ENCODE results near the gene SHF. TPM values are rescaled to one million over a fixed set of nuclear protein-coding genes. Genes with fewer than 3 reads are reported as not detected.
A peak's percentile ranks its signal among the peaks of the same experiment; 100 is the strongest.

Gene SHF
- total and polyA plus RNA-seq, 2 of the 8 experiments (the other 6 are each of a cell fraction or from before 2014, with no cell fraction given) = 13.1 to 26.7 TPM

DNA sequence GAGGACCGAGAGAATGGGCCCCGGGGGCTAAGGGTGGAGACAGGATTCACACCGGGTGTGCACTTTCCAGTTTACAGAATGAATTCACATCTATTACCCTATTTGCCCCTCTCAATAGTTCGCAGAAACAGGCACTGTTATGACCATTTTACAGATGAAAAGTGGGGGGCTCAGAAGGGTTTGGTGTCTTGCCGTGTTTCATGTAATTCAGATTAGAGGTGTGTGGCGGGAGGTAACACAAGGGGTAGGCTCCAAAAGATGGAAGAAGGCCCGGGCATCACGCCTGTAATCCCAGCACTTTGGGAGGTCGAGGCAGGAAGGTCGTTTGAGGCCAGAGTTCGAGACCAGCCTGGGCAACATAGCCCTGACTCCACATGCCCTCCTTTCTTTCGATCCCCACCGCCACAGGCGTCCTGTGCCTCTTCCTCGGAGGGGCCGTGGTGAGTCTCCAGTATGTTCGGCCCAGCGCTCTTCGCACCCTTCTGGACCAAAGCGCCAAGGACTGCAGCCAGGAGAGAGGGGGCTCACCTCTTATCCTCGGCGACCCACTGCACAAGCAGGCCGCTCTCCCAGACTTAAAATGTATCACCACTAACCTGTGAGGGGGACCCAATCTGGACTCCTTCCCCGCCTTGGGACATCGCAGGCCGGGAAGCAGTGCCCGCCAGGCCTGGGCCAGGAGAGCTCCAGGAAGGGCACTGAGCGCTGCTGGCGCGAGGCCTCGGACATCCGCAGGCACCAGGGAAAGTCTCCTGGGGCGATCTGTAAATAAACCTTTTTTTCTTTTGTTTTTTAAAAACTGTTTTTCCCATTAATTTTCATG lies 70.2 kb downstream of the SHF start (continued):
- no peak for TF ChIP-seq MAX (IDR thresholded peaks at IDR 0.05)
- TF ChIP-seq CBX8 (IDR thresholded peaks at IDR 0.05; ENCODE audit: borderline replicate concordance, low read depth, low read length) = 0 out of 2 replicates have a peak, but pooled peaks have one; percentile 46
- TF ChIP-seq POLR2A (IDR thresholded peaks at IDR 0.05; ENCODE audit: control extremely low read depth in 1 of 2, low read depth in 2 of 2, low read length in 2 of 2) = no peak
- no peak for TF ChIP-seq NANOG (IDR thresholded peaks at IDR 0.05; ENCODE audit: insufficient read depth, low read depth, low read length, poor library complexity, severe bottlenecking)

Other genes with a start within 250 kb of the SHF start
- gene TERB2, start 231.3 kb downstream of the SHF start, total RNA-seq (2021; fragmentation: NEBNext Ultra II Directional; extraction: Animal tissue kit (Norgen Biotek cat#: 25700)) = not detected in 2 replicates
- gene TERB2, start 231.3 kb downstream of the SHF start, polyA plus RNA-seq (2011; rRNA removed) = not detected in 2 replicates
- gene SORD, start 164.8 kb downstream of the SHF start, total RNA-seq (2021; fragmentation: NEBNext Ultra II Directional; extraction: Animal tissue kit (Norgen Biotek cat#: 25700)) = 75.8 TPM in 2 replicates
- 52.6 and 70.5 TPM in 2 replicates for gene SORD, start 164.8 kb downstream of the SHF start, polyA plus RNA-seq (2011; rRNA removed)
- not detected in 2 replicates for gene DUOX2, start 73.8 kb downstream of the SHF start, total RNA-seq (2021; fragmentation: NEBNext Ultra II Directional; extraction: Animal tissue kit (Norgen Biotek cat#: 25700))
- gene DUOX2, start 73.8 kb downstream of the SHF start, polyA plus RNA-seq (2011; rRNA removed) = 0.08 and 0.31 TPM in 2 replicates
- not detected in 2 replicates for gene DUOXA2, start 73.6 kb downstream of the SHF start, total RNA-seq (2021; fragmentation: NEBNext Ultra II Directional; extraction: Animal tissue kit (Norgen Biotek cat#: 25700))
- gene DUOXA2, start 73.6 kb downstream of the SHF start, polyA plus RNA-seq (2011; rRNA removed) = 0.05 TPM in 1 of 2 replicates, not detected in the other
- not detected in 2 replicates for gene DUOXA1, start 58.1 kb downstream of the SHF start, total RNA-seq (2021; fragmentation: NEBNext Ultra II Directional; extraction: Animal tissue kit (Norgen Biotek cat#: 25700))
- gene DUOXA1, start 58.1 kb downstream of the SHF start, polyA plus RNA-seq (2011; rRNA removed) = 0.18 and 0.24 TPM in 2 replicates
- gene DUOX1, start 58.0 kb downstream of the SHF start, total RNA-seq (2021; fragmentation: NEBNext Ultra II Directional; extraction: Animal tissue kit (Norgen Biotek cat#: 25700)) = 0.84 and 0.96 TPM in 2 replicates
- 1.4 and 2.0 TPM in 2 replicates for gene DUOX1, start 58.0 kb downstream of the SHF start, polyA plus RNA-seq (2011; rRNA removed)
- gene SLC28A2, start 64.3 kb upstream of the SHF start, total RNA-seq (2021; fragmentation: NEBNext Ultra II Directional; extraction: Animal tissue kit (Norgen Biotek cat#: 25700)) = not detected in 2 replicates
- gene SLC28A2, start 64.3 kb upstream of the SHF start, polyA plus RNA-seq (2011; rRNA removed) = 0.11 TPM in 1 of 2 replicates, not detected in the other
- gene GATM, start 190.6 kb upstream of the SHF start, total RNA-seq (2021; fragmentation: NEBNext Ultra II Directional; extraction: Animal tissue kit (Norgen Biotek cat#: 25700)) = 10.0 and 10.2 TPM in 2 replicates
- gene GATM, start 190.6 kb upstream of the SHF start, polyA plus RNA-seq (2011; rRNA removed) = 13.5 and 15.1 TPM in 2 replicates